Endothelial cell of umbilical vein (primary cell): ENCODE measurements around the gene CCBE1. TPM values are rescaled to one million over a fixed set of nuclear protein-coding genes. Genes with fewer than 3 reads are reported as not detected.

Source experiments
- BruUV-seq: library from RNA; stranded (reverse); fragments of 400-500 nt; replicated peaks from 2 replicates; lab custom pipeline; 2021; lab: Mats Ljungman, UMichigan
- CTCF ChIA-PET: fragments of 300-600, 350-600 bp; sonication (Branson Sonifier 250); formaldehyde crosslinking; loops from one replicate; lab custom pipeline; 2021; ENCODE audit warnings: antibody characterized with exemption, inconsistent platforms; lab: Charles Lee
- POLR2A ChIA-PET: fragments of 300-600, 350-600 bp; sonication (Branson Sonifier 250); formaldehyde crosslinking; loops from one replicate; lab custom pipeline; 2021; ENCODE audit warnings: antibody characterized with exemption, inconsistent platforms; lab: Charles Lee
- DNase-seq: peaks from one replicate; pipeline ENCODE4 v3.0.0-alpha.2; 2011; ENCODE audit warnings: low read depth, low spot score
- FAIRE-seq: peaks from 2 replicates; lab custom pipeline; 2011; peaks lifted over from hg19 to GRCh38; lab: Jason Lieb, UNC
- H2AFZ ChIP-seq: 2 replicates; pipeline ENCODE4 v1.6.0; 2012; ENCODE audit warnings: low read depth, low read length, control low read depth, inconsistent platforms
- H3K27ac ChIP-seq: 2 replicates; pipeline ENCODE4 v1.5.1; 2011; ENCODE audit warnings: low read depth, mild to moderate bottlenecking, control low read depth, low read length, moderate library complexity; ENCODE audit not compliant: insufficient read depth
- H3K27me3 ChIP-seq, 2 experiments: 2 replicates each; pipeline versions ENCODE4 v1.6.0 to v1.6.1; 2011; ENCODE audit warnings: low read length in 2 of 2, mixed read lengths in 1 of 2; ENCODE audit not compliant: control insufficient read depth in 2 of 2, insufficient read depth in 2 of 2
- H3K36me3 ChIP-seq, 2 experiments: 2 replicates in 1 of 2; 3 replicates in 1 of 2; pipeline ENCODE4 v1.5.1; 2011; ENCODE audit warnings: low read length in 2 of 2, mild to moderate bottlenecking in 1 of 2, moderate library complexity in 1 of 2; ENCODE audit not compliant: control insufficient read depth in 2 of 2, insufficient read depth in 2 of 2; ENCODE audit errors: extremely low read depth in 1 of 2
- H3K4me1 ChIP-seq: 3 replicates; pipeline ENCODE4 v1.5.1; 2011; ENCODE audit warnings: mild to moderate bottlenecking, low read length; ENCODE audit not compliant: control insufficient read depth, insufficient read depth; ENCODE audit errors: extremely low read depth
- H3K4me2 ChIP-seq: 2 replicates; pipeline ENCODE4 v1.6.1; 2011; ENCODE audit warnings: low read length, control low read depth, mixed read lengths; ENCODE audit not compliant: insufficient read depth
- H3K4me3 ChIP-seq, 3 experiments: fragments of 200-600 bp in 1 of 3; sonication (generic), shearing (Covaris generic) in 1 of 3; replicated peaks in 1 of 3; 2 replicates each; pipeline ENCODE4 v1.5.1; 2011 to 2016; ENCODE audit warnings: control low read depth in 3 of 3, low read length in 3 of 3, mild to moderate bottlenecking in 2 of 3, inconsistent platforms in 1 of 3, low read depth in 1 of 3, moderate library complexity in 1 of 3; ENCODE audit not compliant: insufficient read depth in 1 of 3
- H3K79me2 ChIP-seq: 2 replicates; pipeline ENCODE4 v1.6.0; 2012; ENCODE audit warnings: low read length, inconsistent platforms; ENCODE audit not compliant: control insufficient read depth, insufficient read depth
- H3K9ac ChIP-seq: replicated peaks from 2 replicates; pipeline ENCODE3; 2011; ENCODE audit warnings: low read length, control low read depth; ENCODE audit not compliant: insufficient read depth; ENCODE audit errors: extremely low read depth
- H3K9me1 ChIP-seq: replicated peaks from 3 replicates; pipeline ENCODE4 v1.6.0; 2011; ENCODE audit warnings: mild to moderate bottlenecking, low read length; ENCODE audit not compliant: control insufficient read depth, insufficient read depth; ENCODE audit errors: extremely low read depth
- H3K9me3 ChIP-seq: replicated peaks from 2 replicates; pipeline ENCODE4 v1.5.1; 2012; ENCODE audit warnings: low read length, inconsistent platforms; ENCODE audit not compliant: control insufficient read depth, insufficient read depth
- H4K20me1 ChIP-seq: replicated peaks from 2 replicates; pipeline ENCODE3; 2011; ENCODE audit warnings: mild to moderate bottlenecking, low read length; ENCODE audit not compliant: control insufficient read depth, insufficient read depth; ENCODE audit errors: extremely low read depth
- CTCF ChIP-seq, 2 donors: IDR thresholded peaks; 1 replicate in 1 of 2; 2 replicates in 1 of 2; pipeline ENCODE4 v1.5.1; 2011; ENCODE audit warnings: low read length in 2 of 2, mild to moderate bottlenecking in 2 of 2, moderate library complexity in 2 of 2, control low read depth in 1 of 2, inconsistent platforms in 1 of 2, low read depth in 1 of 2; ENCODE audit not compliant: insufficient read depth in 1 of 2; ENCODE audit errors: extremely low read depth in 1 of 2
- EZH2 ChIP-seq: IDR thresholded peaks from 2 replicates; pipeline ENCODE4 v1.6.1; 2012; ENCODE audit warnings: borderline replicate concordance, low read depth, mild to moderate bottlenecking, moderate library complexity, low read length, inconsistent platforms; ENCODE audit not compliant: severe bottlenecking
- FOS ChIP-seq: IDR thresholded peaks from 2 replicates; pipeline ENCODE4 v1.6.1; 2011; ENCODE audit warnings: mild to moderate bottlenecking, low read length, moderate library complexity, borderline replicate concordance; ENCODE audit not compliant: insufficient read depth
- GATA2 ChIP-seq: IDR thresholded peaks from 2 replicates; pipeline ENCODE4 v1.7.0; 2011; ENCODE audit warnings: low read depth, mild to moderate bottlenecking, moderate library complexity, mixed read lengths, low read length; ENCODE audit not compliant: insufficient read length, insufficient read depth
- JUN ChIP-seq: IDR thresholded peaks from 2 replicates; pipeline ENCODE4 v1.6.1; 2011; ENCODE audit warnings: borderline replicate concordance, low read depth; ENCODE audit not compliant: insufficient read length, insufficient read depth
- MAX ChIP-seq: IDR thresholded peaks from 2 replicates; pipeline ENCODE4 v1.6.1; 2011; ENCODE audit not compliant: insufficient read depth, insufficient read length
- MYC ChIP-seq: IDR thresholded peaks from one replicate; pipeline ENCODE4 v1.6.1; 2011; ENCODE audit warnings: mild to moderate bottlenecking, low read depth, low read length
- POLR2A ChIP-seq: IDR thresholded peaks from 2 replicates; pipeline ENCODE4 v1.6.1; 2012; ENCODE audit warnings: low read depth, mild to moderate bottlenecking, control low read depth, low read length
- POLR2AphosphoS5 ChIP-seq: IDR thresholded peaks from 2 replicates; pipeline ENCODE4 v1.6.1; 2012; ENCODE audit warnings: low read depth, mild to moderate bottlenecking, control low read depth, low read length, moderate library complexity; ENCODE audit not compliant: insufficient read depth
- dilution Hi-C: fragments of 300-500 bp; cut with MboI; formaldehyde crosslinking; loops from one replicate; pipeline ENCODE4 v1.15.0; 2019; ENCODE audit warnings: low sequenced_read_pairs; ENCODE audit not compliant: extremely low pct_ligation_motif_present
- intact Hi-C: fragments of 100-400 bp; cut with micrococcal nuclease; formaldehyde crosslinking; loops from one replicate; pipeline ENCODE4 v1.10.0; 2022
- polyA plus RNA-seq, 4 experiments: library from polyadenylated mRNA; depleted of rRNA in 3 of 4; stranded (reverse) in 3 of 4; unstranded in 1 of 4; fragments of >200 nt; gene quantifications; 2 replicates each; pipeline versions ENCODE4 v1.2.1 to v1.2.3, GENCODE V29; 2011 to 2012; ENCODE audit warnings: missing spikeins in 1 of 4
- total RNA-seq: library from RNA; stranded (reverse); gene quantifications from 2 replicates; pipeline ENCODE4 v1.2.3, GENCODE V29; 2021

CCBE1 gene
- total and polyA plus RNA-seq, 2 donors (not counting 3 experiments of a cell fraction or from before 2014, with no cell fraction given), result 0.04 TPM; not detected in 1

- Histone ChIP-seq H3K9me1 (no peaks in the 10 kb centered on the region), H2AFZ (no peak overlapping the region), H3K4me2 (no peak overlapping the region), H3K79me2 (no peaks in the 10 kb centered on the region), H3K9ac (no peak overlapping the region), H3K27me3 (no peaks in the 10 kb centered on the region), H3K27ac (no peak overlapping the region), H3K36me3 (no peaks in the 10 kb centered on the region), H3K4me3 (no peak overlapping the region), H4K20me1 (no peaks in the 10 kb centered on the region), H3K4me1 (no peaks in the 10 kb centered on the region), H3K9me3 (no peaks in the 10 kb centered on the region)
- intact Hi-C loops (no loop called here), dilution Hi-C loops (no loop called here)
- FAIRE-seq (no peak), DNase-seq (no peak)
- ChIA-PET CTCF (interaction anchor here (1.6 to 1.8 kb wide), 2 partner anchors 25 to 91 kb away, joined by 3 to 6 read pairs; partner anchors contain the start of gene CCBE1), POLR2A (no interaction called here)
- no peak for TF ChIP-seq POLR2AphosphoS5
- TF ChIP-seq MYC, result no peak
- TF ChIP-seq FOS, result no peak
- no peak for TF ChIP-seq MAX
- TF ChIP-seq JUN, result no peak
- TF ChIP-seq GATA2, result no peak
- no peak for TF ChIP-seq EZH2
- TF ChIP-seq POLR2A, result no peak
- no peak for TF ChIP-seq CTCF (IDR thresholded peaks at IDR 0.05; ENCODE audit: extremely low read depth in 1 of 2, insufficient read depth in 1 of 2, low read depth in 1 of 2, low read length in 2 of 2)
- no TSS peak for BruUV-seq
Measured at GRCh38 chr18:59606193-59607077, 90.8 kb downstream of the CCBE1 start.
